B cell (primary cell): ENCODE results near the gene AUTS2. TPM values are rescaled to one million over a fixed set of nuclear protein-coding genes. Genes with fewer than 3 reads are reported as not detected.

Source experiments
- ATAC-seq: fragments of 200-7000 bp; cut with Tn5 transposase; one replicate; pipeline ENCODE4 v1.10.0; 2021; ENCODE audit warnings: low read depth, mild to moderate bottlenecking, moderate number of reproducible peaks, moderate library complexity
- CTCF ChIA-PET: fragments of 350-600 bp; sonication (Branson Sonifier 250); formaldehyde crosslinking; loops from one replicate; lab custom pipeline; 2021; ENCODE audit warnings: antibody characterized with exemption, inconsistent platforms; lab: Charles Lee
- POLR2A ChIA-PET: fragments of 350-600 bp; sonication (Branson Sonifier 250); formaldehyde crosslinking; loops from one replicate; lab custom pipeline; 2021; ENCODE audit warnings: antibody characterized with exemption; lab: Charles Lee
- DNase-seq: peaks from one replicate; pipeline ENCODE4 v3.0.0; 2013
- H2AFZ ChIP-seq: 2 replicates; pipeline ENCODE4 v1.6.1; 2012; ENCODE audit warnings: mild to moderate bottlenecking, low read depth, low read length; ENCODE audit not compliant: insufficient read depth, poor library complexity, severe bottlenecking
- H3K27ac ChIP-seq, 2 donors: 1 replicate in 1 of 2; 2 replicates in 1 of 2; pipeline ENCODE4 v1.5.1; 2012 to 2013; ENCODE audit warnings: low read length in 2 of 2, mild to moderate bottlenecking in 2 of 2, moderate library complexity in 1 of 2
- H3K27me3 ChIP-seq, 4 experiments: fragments of 200-600 bp in 1 of 4; sonication (generic) in 1 of 4; replicated peaks in 1 of 4; 1 replicate in 2 of 4; 2 replicates in 2 of 4; pipeline versions ENCODE4 v1.6.1 to v1.7.0; 2013 to 2016; ENCODE audit warnings: low read length in 3 of 4, mild to moderate bottlenecking in 2 of 4, mixed read lengths in 1 of 4, moderate library complexity in 1 of 4; ENCODE audit not compliant: insufficient read depth in 4 of 4, control insufficient read depth in 3 of 4; ENCODE audit errors: control extremely low read depth in 1 of 4
- H3K36me3 ChIP-seq, 2 experiments: replicated peaks in 1 of 2; 1 replicate in 1 of 2; 2 replicates in 1 of 2; pipeline versions ENCODE4 v1.6.1 to v1.7.1; 2013; ENCODE audit warnings: low read length in 1 of 2; ENCODE audit not compliant: insufficient read depth in 2 of 2, control insufficient read depth in 1 of 2; ENCODE audit errors: control extremely low read depth in 1 of 2, extremely low read depth in 1 of 2
- H3K4me1 ChIP-seq, 2 donors: fragments of 200-600 bp in 1 of 2; sonication (generic) in 1 of 2; 1 replicate in 1 of 2; 2 replicates in 1 of 2; pipeline versions ENCODE4 v1.5.1 to v1.6.1; 2013 to 2017; ENCODE audit warnings: low read length in 2 of 2; ENCODE audit not compliant: control insufficient read depth in 2 of 2, insufficient read depth in 2 of 2
- H3K4me2 ChIP-seq: replicated peaks from 2 replicates; pipeline ENCODE3; 2012; ENCODE audit warnings: mild to moderate bottlenecking, low read depth, low read length; ENCODE audit not compliant: poor library complexity, severe bottlenecking
- H3K4me3 ChIP-seq, 5 experiments: fragments of 200-600 bp in 1 of 5; sonication (generic) in 1 of 5; 1 replicate in 3 of 5; 2 replicates in 2 of 5; pipeline versions ENCODE4 v1.5.1 to v1.7.0; 2011 to 2016; ENCODE audit warnings: low read length in 4 of 5, mild to moderate bottlenecking in 4 of 5, low read depth in 2 of 5, control low read depth in 1 of 5, moderate library complexity in 1 of 5; ENCODE audit not compliant: insufficient read depth in 1 of 5; ENCODE audit errors: control extremely low read depth in 1 of 5, extremely low read depth in 1 of 5
- H3K79me2 ChIP-seq: fragments of 200-600 bp; sonication (generic); one replicate; pipeline ENCODE4 v1.6.0; 2016; ENCODE audit warnings: low read length; ENCODE audit not compliant: control insufficient read depth, insufficient read depth
- H3K9ac ChIP-seq: fragments of 200-600 bp; sonication (generic); 2 replicates; pipeline ENCODE4 v1.6.1; 2017; ENCODE audit warnings: mild to moderate bottlenecking, low read length, moderate library complexity
- H3K9me3 ChIP-seq, 3 donors: one replicate each; pipeline versions ENCODE4 v1.6.1 to v1.7.1; 2013; ENCODE audit warnings: low read length in 2 of 3; ENCODE audit not compliant: control insufficient read depth in 2 of 3, insufficient read depth in 1 of 3; ENCODE audit errors: control extremely low read depth in 1 of 3
- H4K20me1 ChIP-seq: 2 replicates; pipeline ENCODE4 v1.6.0; 2012; ENCODE audit warnings: mild to moderate bottlenecking, low read length; ENCODE audit not compliant: insufficient read depth, control insufficient read depth, poor library complexity, severe bottlenecking
- H3K27ac Mint-ChIP-seq: one replicate; pipeline ENCODE4 v1.8.0; 2021; ENCODE audit warnings: mixed read lengths
- H3K27me3 Mint-ChIP-seq: one replicate; pipeline ENCODE4 v1.8.0; 2021; ENCODE audit warnings: mixed read lengths
- H3K4me1 Mint-ChIP-seq: one replicate; pipeline ENCODE4 v1.8.0; 2021; ENCODE audit warnings: mixed read lengths
- H3K4me3 Mint-ChIP-seq: one replicate; pipeline ENCODE4 v1.8.0; 2021; ENCODE audit warnings: mixed read lengths
- H3K9me3 Mint-ChIP-seq: one replicate; pipeline ENCODE4 v1.8.0; 2022; ENCODE audit warnings: mixed read lengths; ENCODE audit not compliant: insufficient read depth
- CTCF ChIP-seq: fragments of 200-600 bp; IDR thresholded peaks from one replicate; pipeline ENCODE4 v1.8.0; 2022; ENCODE audit warnings: antibody characterized with exemption, mild to moderate bottlenecking
- EZH2 ChIP-seq: IDR thresholded peaks from 2 replicates; pipeline ENCODE4 v1.6.1; 2012; ENCODE audit warnings: borderline replicate concordance, low read depth, mild to moderate bottlenecking, moderate library complexity, low read length; ENCODE audit not compliant: insufficient read depth, poor library complexity, severe bottlenecking
- WGBS: methylation state at CpG from one replicate; pipeline ENCODE4 v1.1.5; 2013; ENCODE audit warnings: missing lambda C conversion rate; ENCODE audit not compliant: insufficient coverage; 5-methylcytosine and 5-hydroxymethylcytosine counted together
- intact Hi-C: fragments of 100-400 bp; cut with micrococcal nuclease; formaldehyde crosslinking; loops from one replicate; pipeline ENCODE4 v1.10.0; 2022
- polyA plus RNA-seq: library from polyadenylated mRNA; depleted of rRNA; stranded (reverse); fragments of >200 nt; gene quantifications from 2 replicates; pipeline ENCODE4 v1.2.3, GENCODE V29; 2012
- total RNA-seq, 2 donors: library from RNA; stranded (reverse); fragments of 120-200 nt in 1 of 2; gene quantifications; 1 replicate in 1 of 2; 2 replicates in 1 of 2; pipeline versions ENCODE4 v1.2.3 to v1.2.4, GENCODE V29; 2013 to 2022

Gene AUTS2
- total and polyA plus RNA-seq, 2 donors (not counting 1 experiment from before 2014, with no cell fraction given) = 22.3 to 35.0 TPM

- TF ChIP-seq CTCF = no peak
- TF ChIP-seq EZH2 = no peak
- Histone ChIP-seq H3K4me1 (no peaks in the 10 kb centered on the region), H3K36me3 (no peaks in the 10 kb centered on the region), H3K9ac (no peak overlapping the region), H3K9me3 (no peaks in the 10 kb centered on the region), H4K20me1 (no peaks in the 10 kb centered on the region), H3K4me3 (no peak overlapping the region), H3K27me3 (no peaks in the 10 kb centered on the region), H3K79me2 (peaks cover 2% of the 10 kb centered on the region), H2AFZ (no peak overlapping the region), H3K27ac (no peak overlapping the region), H3K4me2 (no peak overlapping the region)
- ChIA-PET POLR2A (no interaction called here), CTCF (no interaction called here)
- intact Hi-C loops = no loop called here
- Mint-ChIP-seq H3K27ac (no peak overlapping the region), H3K9me3 (no peaks in the 10 kb centered on the region), H3K4me1 (peaks cover 5% of the 10 kb centered on the region), H3K4me3 (no peak overlapping the region), H3K27me3 (no peaks in the 10 kb centered on the region)
- 90% methylated on average over 10 of the region's 12 CpGs for WGBS
- DNase-seq = no peak
- no peak for ATAC-seq
These were observed 1146.2 kb downstream of the AUTS2 start for GRCh38 chr7:70744492-70744891.

GRCh38 chr7:70749831-70750230 lies 1151.6 kb downstream of the AUTS2 start:
- Histone ChIP-seq H3K4me1 (no peaks in the 10 kb centered on the region), H3K4me2 (no peak overlapping the region), H3K79me2 (peaks cover 2% of the 10 kb centered on the region), H4K20me1 (no peaks in the 10 kb centered on the region), H3K9me3 (no peaks in the 10 kb centered on the region), H3K9ac (no peak overlapping the region), H3K27ac (no peak overlapping the region), H3K36me3 (no peaks in the 10 kb centered on the region), H3K27me3 (no peaks in the 10 kb centered on the region), H3K4me3 (no peak overlapping the region), H2AFZ (no peak overlapping the region)
- no peak for DNase-seq
- Mint-ChIP-seq H3K4me3 (no peak overlapping the region), H3K9me3 (no peaks in the 10 kb centered on the region), H3K27me3 (no peaks in the 10 kb centered on the region), H3K4me1 (no peaks in the 10 kb centered on the region), H3K27ac (no peak overlapping the region)
- POLR2A ChIA-PET = no interaction called here
- no CpG with 5 or more reads among the region's 1 CpG for WGBS
- TF ChIP-seq EZH2 (no peak), CTCF (no peak)
- intact Hi-C loops = no loop called here
- CTCF ChIA-PET = no interaction called here
- no peak for ATAC-seq
